ENCODE results near the gene DNAH8. TPM values are rescaled to one million over a fixed set of nuclear protein-coding genes. Genes with fewer than 3 reads are reported as not detected.

Gene DNAH8
- total and polyA plus RNA-seq, 2 donors (not counting 3 experiments of a cell fraction or from before 2014, with no cell fraction given): 0.29 to 0.61 TPM

GRCh38 chr6:38824243-38824894 is 109.3 kb downstream of the DNAH8 start:
- no peaks in the 10 kb centered on the region for H3K36me3 ChIP-seq (ENCODE audit: control insufficient read depth in 2 of 2, extremely low read depth in 1 of 2, insufficient read depth in 2 of 2, low read length in 2 of 2)
- dilution Hi-C loops (cut with MboI; ENCODE audit: extremely low pct_ligation_motif_present, low sequenced_read_pairs) (no loop called here), intact Hi-C loops (cut with micrococcal nuclease) (no loop called here)
- H3K27ac ChIP-seq (ENCODE audit: insufficient read depth, low read depth, low read length): no peak overlapping the region
- H3K9me3 ChIP-seq (replicated peaks; ENCODE audit: control insufficient read depth, insufficient read depth, low read length): no peaks in the 10 kb centered on the region
- ChIA-PET CTCF (no interaction called here), POLR2A (no interaction called here)
- no peak overlapping the region for H3K9ac ChIP-seq (replicated peaks; ENCODE audit: extremely low read depth, insufficient read depth, low read length)
- H4K20me1 ChIP-seq (replicated peaks; ENCODE audit: control insufficient read depth, extremely low read depth, insufficient read depth, low read length): no peaks in the 10 kb centered on the region
- FAIRE-seq: no peak
- no TSS peak for BruUV-seq (replicated peaks)
- no peak for TF ChIP-seq MAX (IDR thresholded peaks at IDR 0.05; ENCODE audit: insufficient read depth, insufficient read length)
- TF ChIP-seq EZH2 (IDR thresholded peaks at IDR 0.05; ENCODE audit: borderline replicate concordance, low read depth, low read length, severe bottlenecking): no peak
- TF ChIP-seq JUN (IDR thresholded peaks at IDR 0.05; ENCODE audit: borderline replicate concordance, insufficient read depth, insufficient read length, low read depth): no peak
- TF ChIP-seq GATA2 (IDR thresholded peaks at IDR 0.05; ENCODE audit: insufficient read depth, insufficient read length, low read depth, low read length): no peak
- no peak overlapping the region for H2AFZ ChIP-seq (ENCODE audit: low read depth, low read length)
- no peaks in the 10 kb centered on the region for H3K4me1 ChIP-seq (ENCODE audit: control insufficient read depth, extremely low read depth, insufficient read depth, low read length)
- no peak overlapping the region for H3K4me2 ChIP-seq (ENCODE audit: insufficient read depth, low read length)
- no peak overlapping the region for H3K4me3 ChIP-seq (replicated peaks in 1 of 3; ENCODE audit: insufficient read depth in 1 of 3, low read depth in 1 of 3, low read length in 3 of 3)
- peaks cover 2 to 5% of the 10 kb centered on the region in 2 experiments for H3K27me3 ChIP-seq (ENCODE audit: control insufficient read depth in 2 of 2, insufficient read depth in 2 of 2, low read length in 2 of 2)
- no peaks in the 10 kb centered on the region for H3K9me1 ChIP-seq (replicated peaks; ENCODE audit: control insufficient read depth, extremely low read depth, insufficient read depth, low read length)
- H3K79me2 ChIP-seq (ENCODE audit: control insufficient read depth, insufficient read depth, low read length): no peaks in the 10 kb centered on the region
- DNase-seq (ENCODE audit: low read depth, low spot score): no peak

- Histone ChIP-seq H3K79me2 (ENCODE audit: control insufficient read depth, insufficient read depth, low read length) (no peaks in the 10 kb centered on the region), H3K9ac (replicated peaks; ENCODE audit: extremely low read depth, insufficient read depth, low read length) (no peak overlapping the region), H3K4me3 (replicated peaks in 1 of 3; ENCODE audit: insufficient read depth in 1 of 3, low read depth in 1 of 3, low read length in 3 of 3) (no peak overlapping the region), H3K36me3 (ENCODE audit: control insufficient read depth in 2 of 2, extremely low read depth in 1 of 2, insufficient read depth in 2 of 2, low read length in 2 of 2) (no peaks in the 10 kb centered on the region), H3K27me3 (ENCODE audit: control insufficient read depth in 2 of 2, insufficient read depth in 2 of 2, low read length in 2 of 2) (no peaks in the 10 kb centered on the region), H3K9me1 (replicated peaks; ENCODE audit: control insufficient read depth, extremely low read depth, insufficient read depth, low read length) (no peaks in the 10 kb centered on the region), H3K9me3 (replicated peaks; ENCODE audit: control insufficient read depth, insufficient read depth, low read length) (no peaks in the 10 kb centered on the region), H3K4me1 (ENCODE audit: control insufficient read depth, extremely low read depth, insufficient read depth, low read length) (no peaks in the 10 kb centered on the region), H4K20me1 (replicated peaks; ENCODE audit: control insufficient read depth, extremely low read depth, insufficient read depth, low read length) (no peaks in the 10 kb centered on the region), H3K27ac (ENCODE audit: insufficient read depth, low read depth, low read length) (no peak overlapping the region), H2AFZ (ENCODE audit: low read depth, low read length) (no peak overlapping the region), H3K4me2 (ENCODE audit: insufficient read depth, low read length) (no peak overlapping the region)
- ChIA-PET CTCF (interaction anchor here (0.6 to 1.3 kb wide), 2 partner anchors 22 to 515 kb away, joined by 3 read pairs; no protein-coding TSS in a partner anchor), POLR2A (no interaction called here)
- no peak for TF ChIP-seq MAX (IDR thresholded peaks at IDR 0.05; ENCODE audit: insufficient read depth, insufficient read length)
- no peak for TF ChIP-seq MYC (IDR thresholded peaks at IDR 0.05; ENCODE audit: low read depth, low read length)
- no peak for TF ChIP-seq POLR2AphosphoS5 (IDR thresholded peaks at IDR 0.05; ENCODE audit: insufficient read depth, low read depth, low read length)
- no peak for TF ChIP-seq FOS (IDR thresholded peaks at IDR 0.05; ENCODE audit: borderline replicate concordance, insufficient read depth, low read length)
- no peak for TF ChIP-seq POLR2A (IDR thresholded peaks at IDR 0.05; ENCODE audit: low read depth, low read length)
- TF ChIP-seq CTCF (IDR thresholded peaks at IDR 0.05; ENCODE audit: extremely low read depth in 1 of 2, insufficient read depth in 1 of 2, low read depth in 1 of 2, low read length in 2 of 2): no peak
- TF ChIP-seq JUN (IDR thresholded peaks at IDR 0.05; ENCODE audit: borderline replicate concordance, insufficient read depth, insufficient read length, low read depth): no peak
- TF ChIP-seq GATA2 (IDR thresholded peaks at IDR 0.05; ENCODE audit: insufficient read depth, insufficient read length, low read depth, low read length): no peak
- TF ChIP-seq EZH2 (IDR thresholded peaks at IDR 0.05; ENCODE audit: borderline replicate concordance, low read depth, low read length, severe bottlenecking): no peak
- FAIRE-seq: no peak
- BruUV-seq (replicated peaks): no TSS peak
- intact Hi-C loops (cut with micrococcal nuclease) (no loop called here), dilution Hi-C loops (cut with MboI; ENCODE audit: extremely low pct_ligation_motif_present, low sequenced_read_pairs) (no loop called here)
- no peak for DNase-seq (ENCODE audit: low read depth, low spot score)
Measured at GRCh38 chr6:38827024-38827423, 111.9 kb downstream of the DNAH8 start.
